DND-41 (cell line): ENCODE results near the gene MFAP4.

Experiments
- ATAC-seq: fragments of 200-7000 bp; cut with Tn5 transposase; 3 replicates; pipeline ENCODE4 v1.9.1; 2021; ENCODE audit warnings: low read depth; ENCODE audit not compliant: insufficient read depth
- DNase-seq: peaks from one replicate; pipeline ENCODE4 v3.0.0-alpha.2; 2020
- H2AFZ ChIP-seq: 2 replicates; pipeline ENCODE4 v1.6.0; 2012; ENCODE audit warnings: low read depth, low read length
- H3K27ac ChIP-seq: 2 replicates; pipeline ENCODE4 v1.5.1; 2012; ENCODE audit warnings: low read length, inconsistent platforms
- H3K27me3 ChIP-seq: fragments of 200-600 bp; sonication (generic); 2 replicates; pipeline ENCODE4 v1.6.0; 2012; ENCODE audit warnings: low read length, mild to moderate bottlenecking, inconsistent platforms; ENCODE audit not compliant: insufficient read depth, poor library complexity
- H3K36me3 ChIP-seq: 2 replicates; pipeline ENCODE4 v1.5.1; 2012; ENCODE audit warnings: low read length, inconsistent platforms; ENCODE audit not compliant: insufficient read depth
- H3K4me1 ChIP-seq: 2 replicates; pipeline ENCODE4 v1.5.1; 2012; ENCODE audit warnings: mild to moderate bottlenecking, low read length; ENCODE audit not compliant: insufficient read depth
- H3K4me2 ChIP-seq: 2 replicates; pipeline ENCODE4 v1.6.0; 2012; ENCODE audit warnings: mild to moderate bottlenecking, moderate library complexity, low read length, inconsistent platforms; ENCODE audit not compliant: insufficient read depth
- H3K4me3 ChIP-seq, 2 experiments: fragments of 200-600 bp in 1 of 2; shearing (Covaris generic) in 1 of 2; 2 replicates each; pipeline ENCODE4 v1.5.1; 2012 to 2016; ENCODE audit warnings: inconsistent platforms in 2 of 2, low read length in 2 of 2, mild to moderate bottlenecking in 2 of 2, low read depth in 1 of 2, moderate library complexity in 1 of 2
- H3K79me2 ChIP-seq: 2 replicates; pipeline ENCODE4 v1.6.0; 2012; ENCODE audit warnings: low read length, inconsistent platforms; ENCODE audit not compliant: insufficient read depth
- H3K9ac ChIP-seq: 2 replicates; pipeline ENCODE4 v1.6.0; 2012; ENCODE audit warnings: low read depth, mild to moderate bottlenecking, inconsistent platforms, low read length, moderate library complexity
- H3K9me3 ChIP-seq: 2 replicates; pipeline ENCODE4 v1.5.1; 2012; ENCODE audit warnings: low read length, moderate library complexity, mild to moderate bottlenecking, inconsistent platforms; ENCODE audit not compliant: insufficient read depth, severe bottlenecking
- H4K20me1 ChIP-seq: 2 replicates; pipeline ENCODE4 v1.6.0; 2012; ENCODE audit warnings: low read length; ENCODE audit not compliant: insufficient read depth
- EZH2 ChIP-seq: IDR thresholded peaks from 3 replicates; pipeline ENCODE4 v1.6.1; 2012; ENCODE audit warnings: borderline replicate concordance, low read depth, mild to moderate bottlenecking, moderate library complexity, low read length, inconsistent platforms; ENCODE audit not compliant: severe bottlenecking
- TF ChIP-seq, protein P1 (sequence below): IDR thresholded peaks from 2 replicates; pipeline ENCODE4 v1.5.1; 2012; ENCODE audit warnings: borderline replicate concordance, low read length, moderate library complexity, mild to moderate bottlenecking; ENCODE audit not compliant: poor library complexity, severe bottlenecking; ENCODE audit errors: extremely low read depth

Gene MFAP4

DNA sequence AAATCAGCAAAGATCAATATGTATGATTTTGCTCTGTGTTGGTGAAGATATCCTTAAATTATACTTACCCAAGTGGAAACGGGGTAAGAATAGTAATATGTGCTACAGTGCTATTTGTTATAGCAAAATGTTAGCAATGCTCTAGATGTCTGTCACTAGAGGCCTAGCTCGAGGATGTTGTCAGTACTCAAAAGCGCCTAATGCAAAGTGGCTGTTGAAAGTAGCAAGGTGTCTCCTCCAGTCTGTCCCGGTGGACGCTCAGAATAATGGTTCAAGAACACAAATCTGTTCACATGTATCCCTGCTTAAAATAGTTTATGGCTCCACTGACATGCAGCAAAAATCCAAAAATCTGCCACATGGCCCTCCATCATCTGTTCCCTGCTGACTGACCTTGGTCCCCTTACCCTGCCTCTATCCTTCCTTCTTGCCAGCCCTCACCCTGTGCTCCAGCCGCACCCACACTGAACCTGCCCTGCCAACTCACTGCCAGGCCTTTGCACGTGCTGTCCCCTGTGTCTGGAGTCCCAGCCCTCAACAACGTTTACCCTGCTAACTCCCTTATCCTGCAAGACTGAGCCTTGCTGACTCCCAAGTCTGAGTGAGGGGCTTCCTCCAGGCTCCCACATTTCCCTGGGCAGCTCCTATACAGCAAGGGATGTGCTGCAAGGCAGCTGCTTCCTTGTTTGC, 14.5 kb upstream of the MFAP4 start:
- peaks cover 3% of the 10 kb centered on the region for H3K27me3 ChIP-seq
- H3K4me3 ChIP-seq, result no peak overlapping the region
- H3K27ac ChIP-seq, result no peak overlapping the region
- H3K4me2 ChIP-seq, result no peak overlapping the region
- H3K9me3 ChIP-seq, result no peaks in the 10 kb centered on the region
- DNase-seq, result no peak
- no peaks in the 10 kb centered on the region; the same call in 1 of the 2 replicates for H4K20me1 ChIP-seq
- H3K79me2 ChIP-seq, result no peaks in the 10 kb centered on the region
- no peak for TF ChIP-seq EZH2
- TF ChIP-seq, protein P1, sequence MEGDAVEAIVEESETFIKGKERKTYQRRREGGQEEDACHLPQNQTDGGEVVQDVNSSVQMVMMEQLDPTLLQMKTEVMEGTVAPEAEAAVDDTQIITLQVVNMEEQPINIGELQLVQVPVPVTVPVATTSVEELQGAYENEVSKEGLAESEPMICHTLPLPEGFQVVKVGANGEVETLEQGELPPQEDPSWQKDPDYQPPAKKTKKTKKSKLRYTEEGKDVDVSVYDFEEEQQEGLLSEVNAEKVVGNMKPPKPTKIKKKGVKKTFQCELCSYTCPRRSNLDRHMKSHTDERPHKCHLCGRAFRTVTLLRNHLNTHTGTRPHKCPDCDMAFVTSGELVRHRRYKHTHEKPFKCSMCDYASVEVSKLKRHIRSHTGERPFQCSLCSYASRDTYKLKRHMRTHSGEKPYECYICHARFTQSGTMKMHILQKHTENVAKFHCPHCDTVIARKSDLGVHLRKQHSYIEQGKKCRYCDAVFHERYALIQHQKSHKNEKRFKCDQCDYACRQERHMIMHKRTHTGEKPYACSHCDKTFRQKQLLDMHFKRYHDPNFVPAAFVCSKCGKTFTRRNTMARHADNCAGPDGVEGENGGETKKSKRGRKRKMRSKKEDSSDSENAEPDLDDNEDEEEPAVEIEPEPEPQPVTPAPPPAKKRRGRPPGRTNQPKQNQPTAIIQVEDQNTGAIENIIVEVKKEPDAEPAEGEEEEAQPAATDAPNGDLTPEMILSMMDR, result no peak
- H3K9ac ChIP-seq, result no peak overlapping the region
- H2AFZ ChIP-seq, result no peak overlapping the region
- no peaks in the 10 kb centered on the region for H3K36me3 ChIP-seq
- H3K4me1 ChIP-seq, result no peaks in the 10 kb centered on the region
- no peak for ATAC-seq

GRCh38 chr17:19399750-19400450, 12.9 kb upstream of the MFAP4 start:
- H2AFZ ChIP-seq, result no peak overlapping the region
- no peak overlapping the region for H3K4me3 ChIP-seq
- H3K27ac ChIP-seq, result no peak overlapping the region
- H3K79me2 ChIP-seq, result no peaks in the 10 kb centered on the region
- no peaks in the 10 kb centered on the region for H3K9me3 ChIP-seq
- H3K4me1 ChIP-seq, result no peaks in the 10 kb centered on the region
- no peaks in the 10 kb centered on the region; the same call in 1 of the 2 replicates for H4K20me1 ChIP-seq
- H3K27me3 ChIP-seq, result peaks cover 3% of the 10 kb centered on the region
- ATAC-seq, result no peak
- H3K9ac ChIP-seq, result no peak overlapping the region
- H3K4me2 ChIP-seq, result no peak overlapping the region
- H3K36me3 ChIP-seq, result no peaks in the 10 kb centered on the region
- TF ChIP-seq, protein P1, result no peak
- TF ChIP-seq EZH2, result no peak
- DNase-seq, result no peak

DNA sequence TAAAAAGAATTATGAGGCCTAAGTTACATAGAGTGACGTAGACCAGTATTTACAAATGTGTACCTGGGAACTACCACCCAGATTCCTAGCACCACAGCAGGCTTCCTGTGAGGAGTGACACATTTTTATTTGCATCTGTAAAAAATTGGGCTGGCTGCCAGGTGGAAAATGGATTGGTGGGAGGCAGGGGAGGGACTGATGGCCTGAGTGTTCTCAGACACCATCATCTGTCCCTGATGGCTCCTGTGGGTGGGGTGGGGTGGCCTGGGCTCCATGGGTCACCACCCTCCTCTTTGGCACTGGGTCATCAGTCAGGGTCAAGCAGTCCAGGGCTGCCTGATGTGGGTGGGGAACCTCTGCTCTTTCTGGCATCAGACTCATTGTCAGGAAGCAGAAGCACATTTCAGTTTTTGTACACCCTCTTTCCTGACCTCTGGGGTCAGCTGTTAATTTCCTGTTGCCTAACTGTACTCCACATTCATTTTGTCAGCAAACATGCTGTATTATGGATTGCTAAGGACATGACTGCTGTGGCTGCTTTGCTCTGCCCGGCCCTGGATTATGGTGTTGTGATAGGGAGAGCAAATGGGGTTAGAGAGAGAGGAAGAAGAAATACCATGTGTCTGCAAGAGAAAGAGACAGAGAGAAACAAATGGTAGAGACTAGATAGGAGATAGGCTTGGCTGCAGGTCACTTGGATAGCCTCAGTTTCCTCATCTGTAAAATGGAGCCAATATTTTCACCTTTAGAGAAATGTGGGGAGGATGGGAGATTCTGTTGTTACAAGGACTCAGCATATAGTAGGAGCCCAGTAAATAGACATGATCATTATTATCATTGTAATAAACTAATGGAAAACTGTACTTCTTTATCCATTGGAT, 11.6 kb upstream of the MFAP4 start:
- no peaks in the 10 kb centered on the region for H3K9me3 ChIP-seq
- no peak overlapping the region for H3K4me2 ChIP-seq
- no peak overlapping the region for H3K27ac ChIP-seq
- peaks cover 8% of the 10 kb centered on the region for H3K27me3 ChIP-seq
- no peak for ATAC-seq
- H3K36me3 ChIP-seq, result no peaks in the 10 kb centered on the region
- no peak overlapping the region for H3K4me3 ChIP-seq
- no peaks in the 10 kb centered on the region; the same call in 1 of the 2 replicates for H4K20me1 ChIP-seq
- no peak overlapping the region for H2AFZ ChIP-seq
- H3K79me2 ChIP-seq, result no peaks in the 10 kb centered on the region
- no peak for DNase-seq
- H3K4me1 ChIP-seq, result no peaks in the 10 kb centered on the region
- TF ChIP-seq EZH2, result no peak
- TF ChIP-seq, protein P1, result no peak
- H3K9ac ChIP-seq, result no peak overlapping the region
